Panc1 (cell line): ENCODE results near the gene HES4.

Experiments used
- CTCF ChIP-seq: fragments of 450-650 bp; IDR thresholded peaks from 2 replicates; pipeline ENCODE4 v1.5.1; 2017; ENCODE audit warnings: mild to moderate bottlenecking
- POLR2AphosphoS5 ChIP-seq: IDR thresholded peaks from 2 replicates; pipeline ENCODE4 v1.6.1; 2012; ENCODE audit warnings: mild to moderate bottlenecking, low read depth, low read length, moderate library complexity
- REST ChIP-seq, 2 experiments: IDR thresholded peaks; 2 replicates each; pipeline ENCODE4 v1.6.1; 2011 to 2012; ENCODE audit warnings: low read depth in 2 of 2, control low read depth in 1 of 2, low read length in 1 of 2, mild to moderate bottlenecking in 1 of 2, moderate library complexity in 1 of 2; ENCODE audit not compliant: insufficient read depth in 1 of 2

GRCh38 chr1:1027791-1028190 lies 27.9 kb upstream of the HES4 start:
- no peak for TF ChIP-seq CTCF
- no peak for TF ChIP-seq REST (IDR thresholded peaks at IDR 0.05; ENCODE audit: insufficient read depth in 1 of 2, low read depth in 2 of 2, low read length in 1 of 2)
- no peak for TF ChIP-seq POLR2AphosphoS5
